ENCODE data around the gene QKI. TPM values are rescaled to one million over a fixed set of nuclear protein-coding genes. Genes with fewer than 3 reads are reported as not detected.

The QKI gene
- total RNA-seq, 1 experiment from 2014 or later = 176 TPM

DNA sequence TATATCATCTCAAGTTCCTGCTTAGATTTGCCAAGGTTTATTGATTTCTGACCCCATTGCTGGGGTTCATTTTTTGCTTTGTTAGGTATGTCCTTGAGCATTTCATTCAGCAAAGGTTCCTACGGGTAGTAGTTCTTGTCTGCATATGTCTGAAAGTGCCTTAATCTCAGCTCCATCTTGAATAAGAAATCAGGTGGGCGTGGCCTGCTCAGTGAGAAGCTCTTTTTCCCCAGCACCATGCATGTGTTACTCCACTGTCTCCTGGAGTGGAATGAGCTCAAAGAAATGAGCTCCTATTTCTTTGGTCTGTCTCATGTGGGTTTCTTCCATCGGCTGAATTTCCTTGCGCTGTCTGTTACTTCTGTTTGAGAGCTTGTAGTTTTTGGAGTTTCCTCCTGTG lies 201.9 kb downstream of the QKI start:
- H3K79me1 ChIP-seq (ENCODE audit: insufficient read depth, low read depth, low read length, poor library complexity, severe bottlenecking) = no peaks in the 10 kb centered on the region
- no CpG with 5 or more reads among the region's 4 CpGs for WGBS (ENCODE audit: extremely low coverage, insufficient read length, low lambda C conversion rate)
- no peak overlapping the region for H4K91ac ChIP-seq (ENCODE audit: insufficient read length, low read depth, low read length)
- no peaks in the 10 kb centered on the region for H3K27me3 ChIP-seq (ENCODE audit: insufficient read depth, low read length)
- no peak overlapping the region for H3K18ac ChIP-seq (ENCODE audit: insufficient read length, low read depth, low read length)
- H2BK120ac ChIP-seq (ENCODE audit: low read depth, low read length, poor library complexity, severe bottlenecking) = no peak overlapping the region
- H2AK5ac ChIP-seq (ENCODE audit: insufficient read length, low read length) = no peak overlapping the region
- H3K56ac ChIP-seq (ENCODE audit: insufficient read length, low read depth, low read length) = no peak overlapping the region
- no peaks in the 10 kb centered on the region for H3K9me3 ChIP-seq (ENCODE audit: control insufficient read depth, low read depth, low read length)
- no peak overlapping the region for H2BK5ac ChIP-seq (ENCODE audit: insufficient read length, low read length)
- H2BK15ac ChIP-seq (ENCODE audit: low read depth, low read length) = no peak overlapping the region
- H2BK12ac ChIP-seq (ENCODE audit: insufficient read length, low read depth, low read length) = no peak overlapping the region
- H3T11ph ChIP-seq (ENCODE audit: low read length) = no peak overlapping the region
- no peak overlapping the region for H2AFZ ChIP-seq (ENCODE audit: low read length)
- no peak overlapping the region for H4K8ac ChIP-seq (replicated peaks; ENCODE audit: insufficient read length, low read depth, low read length)
- no peak overlapping the region for H3K9ac ChIP-seq (ENCODE audit: extremely low read depth, insufficient read length, low read length)
- H3K4ac ChIP-seq (ENCODE audit: low read depth, low read length) = no peak overlapping the region
- H3K14ac ChIP-seq (ENCODE audit: insufficient read depth, low read length) = no peak overlapping the region
- DNase-seq = no peak
- Mint-ChIP-seq H3K27me3 (ENCODE audit: low read depth) (no peaks in the 10 kb centered on the region; the same call in none of the 2 replicates), H3K36me3 (ENCODE audit: insufficient read depth in 1 of 3, low read depth in 3 of 3) (no peaks in the 10 kb centered on the region; a peak in 2 of 7 replicates), H3K27ac (no peak overlapping the region), H3K4me3 (no peak overlapping the region), H3K9me3 (peaks cover 0 to under 1% of the 10 kb centered on the region in 2 experiments; a peak in 1 of 5 replicates), H3K4me1 (peaks cover 7 to 8% of the 10 kb centered on the region in 2 experiments)
- no peak overlapping the region for H3K27ac ChIP-seq (ENCODE audit: insufficient read length, low read depth, low read length)
- H3K79me2 ChIP-seq (ENCODE audit: insufficient read depth, low read length) = no peaks in the 10 kb centered on the region
- H2BK20ac ChIP-seq (ENCODE audit: low read depth, low read length, poor library complexity, severe bottlenecking) = no peak overlapping the region
- no peaks in the 10 kb centered on the region for H3K23me2 ChIP-seq (ENCODE audit: insufficient read length, low read depth, low read length, poor library complexity, severe bottlenecking)
- no peak overlapping the region for H3K4me2 ChIP-seq (ENCODE audit: insufficient read depth, insufficient read length, low read length)
- H3K4me1 ChIP-seq (ENCODE audit: insufficient read depth, low read length) = no peaks in the 10 kb centered on the region
- H4K5ac ChIP-seq (ENCODE audit: insufficient read length, low read depth, low read length) = no peak overlapping the region
- H3K23ac ChIP-seq (ENCODE audit: insufficient read length, low read depth, low read length) = no peak overlapping the region
- TF ChIP-seq, protein P1, sequence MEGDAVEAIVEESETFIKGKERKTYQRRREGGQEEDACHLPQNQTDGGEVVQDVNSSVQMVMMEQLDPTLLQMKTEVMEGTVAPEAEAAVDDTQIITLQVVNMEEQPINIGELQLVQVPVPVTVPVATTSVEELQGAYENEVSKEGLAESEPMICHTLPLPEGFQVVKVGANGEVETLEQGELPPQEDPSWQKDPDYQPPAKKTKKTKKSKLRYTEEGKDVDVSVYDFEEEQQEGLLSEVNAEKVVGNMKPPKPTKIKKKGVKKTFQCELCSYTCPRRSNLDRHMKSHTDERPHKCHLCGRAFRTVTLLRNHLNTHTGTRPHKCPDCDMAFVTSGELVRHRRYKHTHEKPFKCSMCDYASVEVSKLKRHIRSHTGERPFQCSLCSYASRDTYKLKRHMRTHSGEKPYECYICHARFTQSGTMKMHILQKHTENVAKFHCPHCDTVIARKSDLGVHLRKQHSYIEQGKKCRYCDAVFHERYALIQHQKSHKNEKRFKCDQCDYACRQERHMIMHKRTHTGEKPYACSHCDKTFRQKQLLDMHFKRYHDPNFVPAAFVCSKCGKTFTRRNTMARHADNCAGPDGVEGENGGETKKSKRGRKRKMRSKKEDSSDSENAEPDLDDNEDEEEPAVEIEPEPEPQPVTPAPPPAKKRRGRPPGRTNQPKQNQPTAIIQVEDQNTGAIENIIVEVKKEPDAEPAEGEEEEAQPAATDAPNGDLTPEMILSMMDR (conservative IDR thresholded peaks at IDR 0.05) = no peak
- H4K20me1 ChIP-seq (ENCODE audit: control insufficient read depth, insufficient read depth, insufficient read length) = no peaks in the 10 kb centered on the region
